WTC11 (cell line): ENCODE results near the gene ARID3C. TPM values are rescaled to one million over a fixed set of nuclear protein-coding genes. Genes with fewer than 3 reads are reported as not detected.
A peak's percentile ranks its signal among the peaks of the same experiment; 100 is the strongest.

ENCODE experiments used
- ATAC-seq: fragments of 200-7000 bp; cut with Tn5 transposase; 2 replicates; pipeline ENCODE4 v1.10.0; 2021; ENCODE audit warnings: mild to moderate bottlenecking, moderate library complexity
- CTCF ChIA-PET: fragments of 300-600 bp; sonication (Branson Sonifier 250); formaldehyde crosslinking; loops from one replicate; lab custom pipeline; 2021; ENCODE audit warnings: antibody characterized with exemption; lab: Charles Lee
- POLR2A ChIA-PET: fragments of 350-600 bp; sonication (Branson Sonifier 250); formaldehyde crosslinking; loops from one replicate; lab custom pipeline; 2021; ENCODE audit warnings: antibody characterized with exemption; lab: Charles Lee
- DNase-seq: peaks from one replicate; pipeline ENCODE4 v3.0.0; 2021; ENCODE audit warnings: low spot score
- H3K27ac Mint-ChIP-seq: 2 replicates; pipeline ENCODE4 v1.8.0; 2021; ENCODE audit warnings: mixed read lengths
- H3K27me3 Mint-ChIP-seq: 2 replicates; pipeline ENCODE4 v1.8.0; 2021; ENCODE audit warnings: low read depth, mild to moderate bottlenecking, moderate library complexity, mixed read lengths
- H3K36me3 Mint-ChIP-seq: 2 replicates; pipeline ENCODE4 v1.8.0; 2021; ENCODE audit warnings: mixed read lengths
- H3K4me1 Mint-ChIP-seq: 2 replicates; pipeline ENCODE4 v1.8.0; 2022; ENCODE audit warnings: mixed read lengths
- H3K4me3 Mint-ChIP-seq: 2 replicates; pipeline ENCODE4 v1.8.0; 2021; ENCODE audit warnings: mild to moderate bottlenecking, moderate library complexity, mixed read lengths
- H3K9me3 Mint-ChIP-seq: 2 replicates; pipeline ENCODE4 v1.8.0; 2021; ENCODE audit warnings: mixed read lengths
- CBFB ChIP-seq: sonication (generic); formaldehyde crosslinking; IDR thresholded peaks from 2 replicates; pipeline ENCODE4 v1.8.1; 2022; ENCODE audit warnings: mild to moderate bottlenecking, low read depth, missing genetic modification reagents
- CREB1 ChIP-seq: sonication (generic); formaldehyde crosslinking; IDR thresholded peaks from 2 replicates; pipeline ENCODE4 v1.8.0; 2023; ENCODE audit warnings: mild to moderate bottlenecking, missing genetic modification reagents
- ETV6 ChIP-seq: sonication (generic); formaldehyde crosslinking; IDR thresholded peaks from 2 replicates; pipeline ENCODE4 v1.8.1; 2022; ENCODE audit warnings: mild to moderate bottlenecking, missing genetic modification reagents
- GTF2I ChIP-seq: fragments of 250-450 bp; sonication (Bioruptor Pico); conservative IDR thresholded peaks from 2 replicates; pipeline ENCODE4 v1.4.0; 2021; ENCODE audit warnings: mild to moderate bottlenecking
- NFE2L1 ChIP-seq: sonication (generic); formaldehyde crosslinking; IDR thresholded peaks from 2 replicates; pipeline ENCODE4 v1.8.1; 2023; ENCODE audit warnings: missing genetic modification reagents
- SMAD3 ChIP-seq: sonication (generic); formaldehyde crosslinking; IDR thresholded peaks from 2 replicates; pipeline ENCODE4 v1.8.0; 2022; ENCODE audit warnings: missing genetic modification reagents, mild to moderate bottlenecking, borderline replicate concordance
- SOX15 ChIP-seq: fragments of 250-450 bp; sonication (Bioruptor Pico); IDR thresholded peaks from 2 replicates; pipeline ENCODE4 v1.9.0; 2021; ENCODE audit warnings: mild to moderate bottlenecking
- SP1 ChIP-seq: sonication (generic); formaldehyde crosslinking; conservative IDR thresholded peaks from 2 replicates; pipeline ENCODE4 v1.8.1; 2022; ENCODE audit warnings: missing genetic modification reagents
- TCF7 ChIP-seq: sonication (generic); formaldehyde crosslinking; IDR thresholded peaks from 2 replicates; pipeline ENCODE4 v1.8.0; 2022; ENCODE audit warnings: mild to moderate bottlenecking, low read depth, missing genetic modification reagents, moderate library complexity
- TEAD4 ChIP-seq: sonication (generic); formaldehyde crosslinking; IDR thresholded peaks from 2 replicates; pipeline ENCODE4 v1.8.0; 2022; ENCODE audit warnings: mild to moderate bottlenecking, missing genetic modification reagents
- total RNA-seq: library from RNA; stranded (reverse); gene quantifications from 3 replicates; pipeline ENCODE4 v1.2.3, GENCODE V29; 2021
- TF ChIP-seq, protein P1 (sequence below): fragments of 250-450 bp; sonication (Bioruptor Pico); IDR thresholded peaks from 2 replicates; pipeline ENCODE4 v1.9.0; 2021; ENCODE audit warnings: moderate library complexity, mild to moderate bottlenecking, inconsistent platforms, borderline replicate concordance
- TF ChIP-seq, protein P2 (sequence below): sonication (generic); formaldehyde crosslinking; IDR thresholded peaks from 2 replicates; pipeline ENCODE4 v1.8.0; 2023; ENCODE audit warnings: missing genetic modification reagents, mild to moderate bottlenecking, borderline replicate concordance
- TF ChIP-seq, protein P3 (sequence below): sonication (generic); formaldehyde crosslinking; conservative IDR thresholded peaks from 2 replicates; pipeline ENCODE4 v1.8.1; 2022; ENCODE audit warnings: mild to moderate bottlenecking, missing genetic modification reagents
- TF ChIP-seq, protein P4 (sequence below): sonication (generic); formaldehyde crosslinking; IDR thresholded peaks from 2 replicates; pipeline ENCODE4 v1.8.0; 2022; ENCODE audit warnings: mild to moderate bottlenecking, missing genetic modification reagents
- TF ChIP-seq, protein P5 (sequence below): sonication (generic); formaldehyde crosslinking; IDR thresholded peaks from 2 replicates; pipeline ENCODE4 v1.8.0; 2022; ENCODE audit warnings: mild to moderate bottlenecking, missing genetic modification reagents
- TF ChIP-seq, protein P6 (sequence below): sonication (generic); formaldehyde crosslinking; IDR thresholded peaks from 2 replicates; pipeline ENCODE4 v1.8.1; 2023; ENCODE audit warnings: mild to moderate bottlenecking, moderate library complexity, missing genetic modification reagents
- TF ChIP-seq, protein P7 (sequence below): fragments of 250-450 bp; sonication (Bioruptor Pico); IDR thresholded peaks from 2 replicates; pipeline ENCODE4 v1.9.0; 2021; ENCODE audit warnings: mild to moderate bottlenecking

ARID3C gene
- total RNA-seq, 1 experiment from 2014 or later, result 0.15 TPM

DNA sequence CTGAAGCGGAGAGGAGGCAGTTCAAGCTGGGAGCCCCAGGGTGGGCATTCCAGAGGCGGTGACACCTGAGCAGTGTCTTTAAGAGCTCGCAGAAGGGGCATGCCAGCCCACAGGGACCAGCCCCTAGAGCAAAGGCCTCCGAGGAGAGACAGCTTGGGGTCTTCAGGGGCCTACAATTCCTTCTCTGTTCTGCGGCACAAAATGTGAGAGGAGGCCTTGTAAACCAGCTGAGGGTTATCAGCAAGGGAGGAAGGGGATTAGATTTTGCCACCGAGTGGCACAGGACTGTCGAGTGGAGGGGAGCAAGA, 9.2 kb upstream of the ARID3C start:
- TF ChIP-seq SP1 (CRISPR knock-in tag) (no peak), SMAD3 (CRISPR knock-in tag) (no peak), NFE2L1 (no peak)
- TF ChIP-seq, protein P1, sequence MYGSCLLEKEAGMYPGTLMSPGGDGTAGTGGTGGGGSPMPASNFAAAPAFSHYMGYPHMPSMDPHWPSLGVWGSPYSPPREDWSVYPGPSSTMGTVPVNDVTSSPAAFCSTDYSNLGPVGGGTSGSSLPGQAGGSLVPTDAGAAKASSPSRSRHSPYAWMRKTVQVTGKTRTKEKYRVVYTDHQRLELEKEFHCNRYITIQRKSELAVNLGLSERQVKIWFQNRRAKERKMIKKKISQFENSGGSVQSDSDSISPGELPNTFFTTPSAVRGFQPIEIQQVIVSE (CRISPR knock-in tag), result no peak
- ATAC-seq (no peak), DNase-seq (no peak)
- ChIA-PET CTCF (interaction anchor here (0.7 to 6.7 kb wide), 18 partner anchors 8 to 234 kb away, joined by 3 to 94 read pairs (median 9); partner anchors contain the start of genes ARID3C, CCL27, CNTFR and DCTN3), POLR2A (interaction anchor here (0.5 to 2.1 kb wide), 8 partner anchors 9 to 1058 kb away, joined by 3 to 25 read pairs (median 3); partner anchors contain the start of genes DCTN3, GALT and RPP25L)
- Mint-ChIP-seq H3K9me3 (no peaks in the 10 kb centered on the region), H3K4me3 (peak overlapping the region; percentile 83), H3K27ac (peak overlapping the region; percentile 3), H3K27me3 (peaks cover 7% of the 10 kb centered on the region), H3K36me3 (peaks cover 4% of the 10 kb centered on the region), H3K4me1 (peaks cover 22% of the 10 kb centered on the region)

DNA sequence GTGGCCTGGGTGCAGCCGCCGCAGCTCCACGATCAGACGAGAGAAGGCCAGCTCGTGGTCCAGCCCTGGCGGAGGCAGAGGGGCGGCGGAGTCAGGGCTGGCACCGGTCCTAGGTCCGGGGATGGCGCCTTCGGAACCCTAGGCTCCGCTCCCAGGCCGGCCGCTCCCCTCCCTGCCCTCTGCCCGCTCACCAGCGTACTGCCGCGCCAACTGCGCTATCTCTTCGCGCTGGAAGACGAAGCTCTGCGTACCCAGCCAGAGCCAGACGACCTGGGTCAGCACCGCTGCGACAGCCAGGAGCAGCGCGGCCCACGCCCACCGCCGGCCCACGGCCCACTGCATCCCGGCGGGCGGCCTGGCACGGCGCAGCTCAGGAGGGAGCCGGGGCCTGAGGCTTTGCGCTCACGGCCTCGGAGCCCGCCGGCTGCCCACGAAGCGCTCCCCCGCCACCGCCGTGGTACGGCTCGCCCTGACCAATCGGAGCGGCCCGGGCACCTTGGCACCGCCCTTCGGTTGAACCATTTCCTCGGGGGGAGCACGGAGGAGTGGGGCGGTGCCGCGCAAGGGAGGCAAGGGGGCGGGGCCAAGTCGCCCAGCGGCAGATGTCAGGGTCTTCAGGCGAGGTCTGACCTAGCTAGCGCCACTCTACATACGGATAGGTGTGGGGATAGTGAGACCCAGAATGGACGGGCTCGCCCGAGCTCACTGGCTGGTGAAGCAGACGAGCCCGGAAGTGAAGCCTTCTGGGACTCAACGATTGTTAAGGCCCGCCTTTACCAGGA, 8.7 kb upstream of the ARID3C start, which contains the start of gene SIGMAR1:
Gene SIGMAR1, minus strand, starts transcription at position 432 of the 782 bp plus-strand sequence. Its CDS starts 90 bp downstream, at position 342.
- POLR2A ChIA-PET, result interaction anchor here (0.5 to 2.1 kb wide), 9 partner anchors 9 to 1058 kb away, joined by 3 to 25 read pairs (median 3); partner anchors contain the start of genes DCTN3, GALT, IL11RA and RPP25L
- H3K9me3 Mint-ChIP-seq, result no peaks in the 10 kb centered on the region
- peak within 1 kb of the TSS; percentile 3 for H3K27ac Mint-ChIP-seq
- CTCF ChIA-PET, result interaction anchor here (0.7 to 6.7 kb wide), 21 partner anchors 9 to 234 kb away, joined by 3 to 94 read pairs (median 8); partner anchors contain the start of genes ARID3C, CCL27, CNTFR and DCTN3
- H3K4me3 Mint-ChIP-seq, result peak within 1 kb of the TSS; percentile 83
- ATAC-seq (peak; percentile 89), DNase-seq (peak; percentile 95)
- peaks cover 11% of the 10 kb centered on the region for H3K27me3 Mint-ChIP-seq
- H3K36me3 Mint-ChIP-seq, result peaks cover 4% of the 10 kb centered on the region
- peaks cover 22% of the 10 kb centered on the region for H3K4me1 Mint-ChIP-seq
- peak; percentile 75; the same call in 1 of the 2 replicates for TF ChIP-seq CBFB (CRISPR knock-in tag)
- no peak for TF ChIP-seq GTF2I (CRISPR knock-in tag)
- TF ChIP-seq TEAD4, result peak; percentile 68; the same call in 1 of the 2 replicates
- TF ChIP-seq, protein P2, sequence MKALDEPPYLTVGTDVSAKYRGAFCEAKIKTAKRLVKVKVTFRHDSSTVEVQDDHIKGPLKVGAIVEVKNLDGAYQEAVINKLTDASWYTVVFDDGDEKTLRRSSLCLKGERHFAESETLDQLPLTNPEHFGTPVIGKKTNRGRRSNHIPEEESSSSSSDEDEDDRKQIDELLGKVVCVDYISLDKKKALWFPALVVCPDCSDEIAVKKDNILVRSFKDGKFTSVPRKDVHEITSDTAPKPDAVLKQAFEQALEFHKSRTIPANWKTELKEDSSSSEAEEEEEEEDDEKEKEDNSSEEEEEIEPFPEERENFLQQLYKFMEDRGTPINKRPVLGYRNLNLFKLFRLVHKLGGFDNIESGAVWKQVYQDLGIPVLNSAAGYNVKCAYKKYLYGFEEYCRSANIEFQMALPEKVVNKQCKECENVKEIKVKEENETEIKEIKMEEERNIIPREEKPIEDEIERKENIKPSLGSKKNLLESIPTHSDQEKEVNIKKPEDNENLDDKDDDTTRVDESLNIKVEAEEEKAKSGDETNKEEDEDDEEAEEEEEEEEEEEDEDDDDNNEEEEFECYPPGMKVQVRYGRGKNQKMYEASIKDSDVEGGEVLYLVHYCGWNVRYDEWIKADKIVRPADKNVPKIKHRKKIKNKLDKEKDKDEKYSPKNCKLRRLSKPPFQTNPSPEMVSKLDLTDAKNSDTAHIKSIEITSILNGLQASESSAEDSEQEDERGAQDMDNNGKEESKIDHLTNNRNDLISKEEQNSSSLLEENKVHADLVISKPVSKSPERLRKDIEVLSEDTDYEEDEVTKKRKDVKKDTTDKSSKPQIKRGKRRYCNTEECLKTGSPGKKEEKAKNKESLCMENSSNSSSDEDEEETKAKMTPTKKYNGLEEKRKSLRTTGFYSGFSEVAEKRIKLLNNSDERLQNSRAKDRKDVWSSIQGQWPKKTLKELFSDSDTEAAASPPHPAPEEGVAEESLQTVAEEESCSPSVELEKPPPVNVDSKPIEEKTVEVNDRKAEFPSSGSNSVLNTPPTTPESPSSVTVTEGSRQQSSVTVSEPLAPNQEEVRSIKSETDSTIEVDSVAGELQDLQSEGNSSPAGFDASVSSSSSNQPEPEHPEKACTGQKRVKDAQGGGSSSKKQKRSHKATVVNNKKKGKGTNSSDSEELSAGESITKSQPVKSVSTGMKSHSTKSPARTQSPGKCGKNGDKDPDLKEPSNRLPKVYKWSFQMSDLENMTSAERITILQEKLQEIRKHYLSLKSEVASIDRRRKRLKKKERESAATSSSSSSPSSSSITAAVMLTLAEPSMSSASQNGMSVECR (CRISPR knock-in tag), result peak; percentile 86
- TF ChIP-seq TCF7 (CRISPR knock-in tag), result no peak
- TF ChIP-seq, protein P3, sequence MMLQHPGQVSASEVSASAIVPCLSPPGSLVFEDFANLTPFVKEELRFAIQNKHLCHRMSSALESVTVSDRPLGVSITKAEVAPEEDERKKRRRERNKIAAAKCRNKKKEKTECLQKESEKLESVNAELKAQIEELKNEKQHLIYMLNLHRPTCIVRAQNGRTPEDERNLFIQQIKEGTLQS (CRISPR knock-in tag), result no peak
- TF ChIP-seq, protein P4, sequence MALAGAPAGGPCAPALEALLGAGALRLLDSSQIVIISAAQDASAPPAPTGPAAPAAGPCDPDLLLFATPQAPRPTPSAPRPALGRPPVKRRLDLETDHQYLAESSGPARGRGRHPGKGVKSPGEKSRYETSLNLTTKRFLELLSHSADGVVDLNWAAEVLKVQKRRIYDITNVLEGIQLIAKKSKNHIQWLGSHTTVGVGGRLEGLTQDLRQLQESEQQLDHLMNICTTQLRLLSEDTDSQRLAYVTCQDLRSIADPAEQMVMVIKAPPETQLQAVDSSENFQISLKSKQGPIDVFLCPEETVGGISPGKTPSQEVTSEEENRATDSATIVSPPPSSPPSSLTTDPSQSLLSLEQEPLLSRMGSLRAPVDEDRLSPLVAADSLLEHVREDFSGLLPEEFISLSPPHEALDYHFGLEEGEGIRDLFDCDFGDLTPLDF, result 0 out of 2 replicates have a peak, but pooled peaks have one; percentile 33
- TF ChIP-seq NFE2L1, result peak; percentile 61; the same call in 1 of the 2 replicates
- peak; percentile 85 for TF ChIP-seq CREB1
- TF ChIP-seq ETV6, result peak; percentile 88
- no peak for TF ChIP-seq SOX15 (CRISPR knock-in tag)
- TF ChIP-seq, protein P5, sequence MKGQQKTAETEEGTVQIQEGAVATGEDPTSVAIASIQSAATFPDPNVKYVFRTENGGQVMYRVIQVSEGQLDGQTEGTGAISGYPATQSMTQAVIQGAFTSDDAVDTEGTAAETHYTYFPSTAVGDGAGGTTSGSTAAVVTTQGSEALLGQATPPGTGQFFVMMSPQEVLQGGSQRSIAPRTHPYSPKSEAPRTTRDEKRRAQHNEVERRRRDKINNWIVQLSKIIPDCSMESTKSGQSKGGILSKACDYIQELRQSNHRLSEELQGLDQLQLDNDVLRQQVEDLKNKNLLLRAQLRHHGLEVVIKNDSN, result peak; percentile 78
- TF ChIP-seq, protein P6, sequence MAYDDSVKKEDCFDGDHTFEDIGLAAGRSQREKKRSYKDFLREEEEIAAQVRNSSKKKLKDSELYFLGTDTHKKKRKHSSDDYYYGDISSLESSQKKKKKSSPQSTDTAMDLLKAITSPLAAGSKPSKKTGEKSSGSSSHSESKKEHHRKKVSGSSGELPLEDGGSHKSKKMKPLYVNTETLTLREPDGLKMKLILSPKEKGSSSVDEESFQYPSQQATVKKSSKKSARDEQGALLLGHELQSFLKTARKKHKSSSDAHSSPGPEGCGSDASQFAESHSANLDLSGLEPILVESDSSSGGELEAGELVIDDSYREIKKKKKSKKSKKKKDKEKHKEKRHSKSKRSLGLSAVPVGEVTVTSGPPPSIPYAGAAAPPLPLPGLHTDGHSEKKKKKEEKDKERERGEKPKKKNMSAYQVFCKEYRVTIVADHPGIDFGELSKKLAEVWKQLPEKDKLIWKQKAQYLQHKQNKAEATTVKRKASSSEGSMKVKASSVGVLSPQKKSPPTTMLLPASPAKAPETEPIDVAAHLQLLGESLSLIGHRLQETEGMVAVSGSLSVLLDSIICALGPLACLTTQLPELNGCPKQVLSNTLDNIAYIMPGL (CRISPR knock-in tag), result peak; percentile 97
- TF ChIP-seq, protein P7, sequence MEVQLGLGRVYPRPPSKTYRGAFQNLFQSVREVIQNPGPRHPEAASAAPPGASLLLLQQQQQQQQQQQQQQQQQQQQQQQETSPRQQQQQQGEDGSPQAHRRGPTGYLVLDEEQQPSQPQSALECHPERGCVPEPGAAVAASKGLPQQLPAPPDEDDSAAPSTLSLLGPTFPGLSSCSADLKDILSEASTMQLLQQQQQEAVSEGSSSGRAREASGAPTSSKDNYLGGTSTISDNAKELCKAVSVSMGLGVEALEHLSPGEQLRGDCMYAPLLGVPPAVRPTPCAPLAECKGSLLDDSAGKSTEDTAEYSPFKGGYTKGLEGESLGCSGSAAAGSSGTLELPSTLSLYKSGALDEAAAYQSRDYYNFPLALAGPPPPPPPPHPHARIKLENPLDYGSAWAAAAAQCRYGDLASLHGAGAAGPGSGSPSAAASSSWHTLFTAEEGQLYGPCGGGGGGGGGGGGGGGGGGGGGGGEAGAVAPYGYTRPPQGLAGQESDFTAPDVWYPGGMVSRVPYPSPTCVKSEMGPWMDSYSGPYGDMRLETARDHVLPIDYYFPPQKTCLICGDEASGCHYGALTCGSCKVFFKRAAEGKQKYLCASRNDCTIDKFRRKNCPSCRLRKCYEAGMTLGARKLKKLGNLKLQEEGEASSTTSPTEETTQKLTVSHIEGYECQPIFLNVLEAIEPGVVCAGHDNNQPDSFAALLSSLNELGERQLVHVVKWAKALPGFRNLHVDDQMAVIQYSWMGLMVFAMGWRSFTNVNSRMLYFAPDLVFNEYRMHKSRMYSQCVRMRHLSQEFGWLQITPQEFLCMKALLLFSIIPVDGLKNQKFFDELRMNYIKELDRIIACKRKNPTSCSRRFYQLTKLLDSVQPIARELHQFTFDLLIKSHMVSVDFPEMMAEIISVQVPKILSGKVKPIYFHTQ, result no peak
